A204.1 (cell line): ENCODE results near the gene NFE2L3.
"Not testable (repeated sequence)": the region's sequence is repeated elsewhere in the genome, so short reads cannot be mapped to it uniquely, and the experiment has no call there.

Experiments used
- FAIRE-seq: peaks from 2 replicates; lab custom pipeline; 2012; peaks lifted over from hg19 to GRCh38; lab: Jason Lieb, UNC

NFE2L3 gene, protein sequence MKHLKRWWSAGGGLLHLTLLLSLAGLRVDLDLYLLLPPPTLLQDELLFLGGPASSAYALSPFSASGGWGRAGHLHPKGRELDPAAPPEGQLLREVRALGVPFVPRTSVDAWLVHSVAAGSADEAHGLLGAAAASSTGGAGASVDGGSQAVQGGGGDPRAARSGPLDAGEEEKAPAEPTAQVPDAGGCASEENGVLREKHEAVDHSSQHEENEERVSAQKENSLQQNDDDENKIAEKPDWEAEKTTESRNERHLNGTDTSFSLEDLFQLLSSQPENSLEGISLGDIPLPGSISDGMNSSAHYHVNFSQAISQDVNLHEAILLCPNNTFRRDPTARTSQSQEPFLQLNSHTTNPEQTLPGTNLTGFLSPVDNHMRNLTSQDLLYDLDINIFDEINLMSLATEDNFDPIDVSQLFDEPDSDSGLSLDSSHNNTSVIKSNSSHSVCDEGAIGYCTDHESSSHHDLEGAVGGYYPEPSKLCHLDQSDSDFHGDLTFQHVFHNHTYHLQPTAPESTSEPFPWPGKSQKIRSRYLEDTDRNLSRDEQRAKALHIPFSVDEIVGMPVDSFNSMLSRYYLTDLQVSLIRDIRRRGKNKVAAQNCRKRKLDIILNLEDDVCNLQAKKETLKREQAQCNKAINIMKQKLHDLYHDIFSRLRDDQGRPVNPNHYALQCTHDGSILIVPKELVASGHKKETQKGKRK

DNA sequence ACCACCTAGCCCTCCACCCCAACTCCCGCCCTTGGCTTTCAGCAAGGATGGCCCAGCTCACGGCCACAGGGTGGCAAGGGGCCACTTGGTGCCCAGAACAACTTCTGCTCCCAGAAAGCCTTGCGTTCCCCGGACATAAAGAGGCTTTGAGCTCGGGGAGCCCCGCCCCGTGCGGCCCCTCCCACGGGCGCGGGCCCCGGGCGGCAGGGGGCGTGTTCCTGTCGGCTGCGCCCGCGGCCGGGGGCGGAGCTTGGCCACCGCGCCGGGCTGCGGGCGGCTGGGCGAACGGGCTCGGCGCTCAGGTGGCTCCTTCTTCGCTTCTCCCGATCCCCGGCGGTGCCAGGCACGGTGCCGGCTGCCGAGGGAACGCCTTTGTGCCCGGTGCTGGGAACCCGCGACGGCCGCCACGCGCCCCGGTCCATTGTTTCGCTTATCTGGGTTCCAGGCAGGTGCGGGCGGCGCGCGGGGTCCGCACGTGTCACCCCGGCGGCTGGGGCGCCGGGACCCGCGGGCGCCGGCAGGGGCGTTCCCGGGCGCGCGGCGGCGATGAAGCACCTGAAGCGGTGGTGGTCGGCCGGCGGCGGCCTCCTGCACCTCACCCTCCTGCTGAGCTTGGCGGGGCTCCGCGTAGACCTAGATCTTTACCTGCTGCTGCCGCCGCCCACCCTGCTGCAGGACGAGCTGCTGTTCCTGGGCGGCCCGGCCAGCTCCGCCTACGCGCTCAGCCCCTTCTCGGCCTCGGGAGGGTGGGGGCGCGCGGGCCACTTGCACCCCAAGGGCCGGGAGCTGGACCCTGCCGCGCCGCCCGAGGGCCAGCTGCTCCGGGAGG lies at the start of gene NFE2L3:
Gene NFE2L3, plus strand, starts transcription at position 246 of the 829 bp plus-strand sequence. Its CDS starts 301 bp downstream, at position 547.
- no peak for FAIRE-seq

DNA sequence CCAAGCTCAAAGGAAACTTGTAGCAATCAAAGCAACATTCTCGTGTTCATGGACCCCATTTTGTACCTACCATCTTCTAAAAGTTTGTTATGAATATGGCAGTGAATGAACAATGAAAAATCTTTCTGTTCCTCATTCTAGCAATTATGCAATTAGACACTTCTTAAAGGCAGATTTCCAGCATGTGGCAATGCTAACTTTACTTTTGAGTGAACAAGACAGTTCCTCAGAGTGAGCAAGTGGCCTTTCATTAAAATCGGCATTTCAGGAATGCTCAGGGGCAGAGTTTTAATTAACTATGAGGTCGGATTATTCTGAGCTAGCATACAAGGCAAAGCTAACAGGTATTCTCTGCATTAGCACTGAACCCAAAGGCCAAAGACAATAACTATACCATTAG lies 48.4 kb upstream of the NFE2L3 start:
- FAIRE-seq: no peak

DNA sequence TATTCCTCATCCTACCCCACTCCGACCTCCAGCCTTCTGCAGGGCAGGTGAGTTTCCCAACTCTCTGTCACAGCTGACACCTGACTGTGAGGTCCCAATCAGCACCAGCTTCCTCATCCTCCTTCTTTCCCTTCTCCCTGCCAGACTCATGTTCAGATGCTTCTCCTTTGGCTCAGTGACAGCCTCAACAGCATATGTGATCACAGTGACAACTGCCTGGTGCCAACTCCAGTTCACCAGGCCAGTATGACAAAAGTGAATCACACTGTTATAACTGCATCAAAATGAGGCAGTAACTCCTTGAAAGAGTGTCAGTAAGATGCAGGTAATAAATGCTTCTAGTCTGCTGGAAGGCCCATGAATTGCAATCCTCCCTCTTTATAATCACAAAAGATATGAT lies 46.8 kb upstream of the NFE2L3 start:
- FAIRE-seq: no peak

DNA sequence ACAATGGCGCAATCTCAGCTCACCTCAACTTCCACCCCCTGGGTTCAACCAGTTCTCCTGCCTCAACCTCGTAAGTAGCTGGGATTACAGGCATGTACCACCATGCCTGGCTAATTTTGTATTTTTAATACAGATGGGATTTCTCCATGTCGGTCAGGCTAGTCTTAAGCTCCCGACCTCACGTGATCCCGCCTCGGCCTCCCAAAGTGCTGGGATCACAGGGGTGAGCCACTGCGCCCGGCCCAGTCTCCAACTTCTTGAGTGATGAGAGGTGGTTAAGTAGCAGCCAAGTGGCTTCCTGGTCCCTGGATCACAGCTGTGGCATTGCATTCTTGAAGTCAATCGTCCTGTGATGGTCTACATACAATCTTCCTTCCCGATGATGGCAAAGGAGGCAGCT lies 46.1 kb upstream of the NFE2L3 start:
- FAIRE-seq: no peak

DNA sequence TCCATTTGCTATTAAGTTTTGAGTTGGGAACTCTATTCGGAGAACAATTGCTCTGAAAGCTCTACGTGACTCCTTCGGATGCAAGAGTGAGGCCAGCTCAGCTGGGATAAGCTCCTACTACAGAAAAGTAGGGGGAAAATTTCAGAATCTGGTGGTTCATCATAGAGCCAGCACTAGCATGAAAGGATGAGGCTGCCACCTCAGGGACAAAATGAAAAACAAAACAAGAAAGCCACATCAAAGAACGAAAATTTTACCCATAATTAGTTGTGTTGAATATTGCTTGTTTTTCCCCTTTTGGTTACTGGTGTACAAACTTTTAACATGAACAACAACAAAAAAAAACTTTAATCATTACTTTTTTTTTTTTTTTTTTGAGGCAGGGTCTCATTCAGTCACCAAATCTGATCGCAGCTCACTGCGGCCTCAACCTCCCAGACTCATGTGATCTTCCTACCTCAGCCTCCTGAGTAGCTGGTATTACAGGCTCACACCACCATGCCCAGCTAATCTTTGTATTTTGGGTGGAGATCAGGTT lies 39.7 kb upstream of the NFE2L3 start:
- no peak for FAIRE-seq

DNA sequence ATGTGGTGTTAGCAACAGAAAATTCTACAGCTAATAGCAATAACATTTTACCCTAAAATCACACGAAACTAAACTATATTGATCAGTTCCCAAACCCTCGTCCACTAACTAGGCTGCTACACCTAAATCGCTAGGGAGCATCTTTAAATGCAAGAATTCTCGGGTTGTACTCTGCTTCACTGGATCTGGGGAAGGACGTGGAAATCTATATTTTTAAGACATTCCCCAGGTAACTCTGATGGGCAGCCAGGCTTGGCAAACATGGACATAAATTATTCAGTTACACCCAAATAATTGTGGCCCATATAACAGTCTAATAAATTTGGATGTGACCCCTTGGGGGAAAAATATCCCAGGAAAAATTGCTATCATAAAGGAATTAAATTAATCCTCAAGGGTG lies 36.3 kb upstream of the NFE2L3 start:
- no peak for FAIRE-seq

DNA sequence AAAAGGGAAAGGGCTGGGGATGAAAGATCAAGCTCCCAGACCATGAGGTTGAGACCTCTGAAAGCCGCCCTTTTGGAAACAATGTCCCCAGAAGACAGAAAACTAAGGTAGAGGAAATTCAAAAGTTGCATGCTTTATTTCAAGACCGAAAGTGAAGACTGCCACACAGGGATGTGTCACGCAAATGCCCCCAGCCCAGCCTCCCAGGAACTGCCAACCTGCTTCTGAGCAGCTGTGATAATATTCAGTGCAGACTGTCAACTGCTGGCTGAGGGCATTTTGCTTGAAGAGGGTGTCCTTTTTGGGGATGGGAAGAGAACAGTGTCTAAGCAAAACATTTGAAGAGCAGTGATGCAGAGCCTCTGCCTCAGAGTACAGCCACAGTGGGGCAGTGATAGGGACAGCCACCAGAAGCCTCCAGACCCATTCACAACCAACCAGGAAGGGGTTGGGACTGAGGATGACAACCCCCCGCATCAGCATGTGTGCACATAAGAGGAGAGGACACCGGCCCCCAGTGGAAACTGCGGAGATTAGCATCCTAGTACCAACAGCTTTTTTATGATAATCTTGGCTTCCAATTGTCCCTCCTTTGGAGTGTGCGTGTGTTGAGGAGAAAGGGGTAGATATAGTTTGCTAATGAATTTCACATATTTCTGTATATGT lies 34.7 kb upstream of the NFE2L3 start:
- no peak for FAIRE-seq

DNA sequence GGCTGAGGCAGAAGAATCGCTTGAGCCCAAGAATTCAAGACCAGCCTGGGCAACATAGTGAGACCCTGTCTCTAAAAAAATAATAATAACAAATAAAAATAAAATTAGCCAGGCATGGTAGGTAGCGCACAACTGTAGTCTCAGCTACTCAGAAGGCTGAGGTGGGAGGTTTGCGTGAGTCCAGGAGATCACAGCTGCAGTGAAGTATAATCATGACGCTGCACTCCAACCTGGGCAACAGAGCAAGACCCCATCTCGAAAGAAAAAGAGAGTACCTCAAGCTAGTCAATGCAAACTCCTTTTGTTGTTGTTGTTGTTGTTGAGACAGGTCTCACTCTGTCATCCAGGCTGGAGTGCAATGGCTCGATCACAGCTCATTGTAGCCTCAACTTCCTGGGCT lies 34.0 kb upstream of the NFE2L3 start:
- FAIRE-seq: no peak

DNA sequence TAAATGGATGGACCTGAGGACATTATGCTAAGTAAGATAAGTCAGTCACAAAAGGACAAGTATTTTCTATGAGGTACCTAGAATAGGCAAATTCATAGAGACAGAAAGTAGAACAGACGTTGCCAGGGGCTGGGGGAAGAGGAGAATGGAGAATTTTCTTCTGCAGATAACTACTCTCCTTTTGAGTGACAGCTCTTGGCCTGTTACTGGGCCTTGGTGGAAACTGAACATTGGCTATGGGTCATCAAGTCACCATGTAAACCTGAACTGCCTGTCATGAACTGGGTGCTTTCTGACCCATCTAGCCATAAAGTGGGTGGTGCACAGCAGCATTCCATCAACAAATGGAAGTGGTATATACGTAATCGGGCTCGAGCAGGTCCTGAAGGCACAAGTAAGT lies 29.3 kb upstream of the NFE2L3 start:
- FAIRE-seq: no peak

DNA sequence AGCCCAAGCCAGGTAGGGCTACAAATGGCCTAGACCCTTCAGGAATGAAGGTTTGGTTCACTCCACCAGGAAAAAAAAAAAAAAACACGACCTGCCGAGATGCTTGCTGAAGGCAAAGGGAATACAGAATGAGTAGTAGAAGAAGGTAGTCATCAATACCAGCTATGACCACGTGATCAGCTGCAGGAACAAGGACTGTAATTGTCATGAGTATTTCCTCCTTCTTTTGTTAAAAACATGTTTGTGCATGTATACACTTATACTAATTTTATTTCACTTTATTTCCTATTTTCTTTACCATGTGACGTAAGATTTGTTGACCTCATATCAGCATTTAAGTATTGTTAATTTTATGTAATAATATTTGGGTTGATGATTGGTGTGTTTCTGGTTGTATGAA lies 27.2 kb upstream of the NFE2L3 start:
- FAIRE-seq: not testable (repeated sequence)

DNA sequence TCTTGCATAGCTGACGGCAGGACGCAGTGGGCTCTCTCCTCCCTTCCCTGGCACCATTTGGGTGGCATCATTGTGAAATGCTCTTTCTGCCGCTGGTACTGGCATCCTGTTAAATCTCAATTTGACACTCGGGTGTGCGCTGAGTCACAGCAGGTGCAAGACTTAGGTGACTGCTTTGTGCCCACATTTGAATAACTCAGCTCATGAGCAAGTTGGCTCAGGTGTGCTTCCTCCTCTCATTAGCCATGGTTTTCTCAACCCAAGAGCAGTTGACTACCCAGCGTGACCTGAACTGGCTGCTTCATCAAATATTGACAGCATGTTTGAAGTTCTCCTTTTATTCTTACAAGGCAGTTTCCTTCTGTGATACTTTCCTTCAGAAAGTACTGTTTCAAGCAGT lies 24.6 kb upstream of the NFE2L3 start:
- no peak for FAIRE-seq

DNA sequence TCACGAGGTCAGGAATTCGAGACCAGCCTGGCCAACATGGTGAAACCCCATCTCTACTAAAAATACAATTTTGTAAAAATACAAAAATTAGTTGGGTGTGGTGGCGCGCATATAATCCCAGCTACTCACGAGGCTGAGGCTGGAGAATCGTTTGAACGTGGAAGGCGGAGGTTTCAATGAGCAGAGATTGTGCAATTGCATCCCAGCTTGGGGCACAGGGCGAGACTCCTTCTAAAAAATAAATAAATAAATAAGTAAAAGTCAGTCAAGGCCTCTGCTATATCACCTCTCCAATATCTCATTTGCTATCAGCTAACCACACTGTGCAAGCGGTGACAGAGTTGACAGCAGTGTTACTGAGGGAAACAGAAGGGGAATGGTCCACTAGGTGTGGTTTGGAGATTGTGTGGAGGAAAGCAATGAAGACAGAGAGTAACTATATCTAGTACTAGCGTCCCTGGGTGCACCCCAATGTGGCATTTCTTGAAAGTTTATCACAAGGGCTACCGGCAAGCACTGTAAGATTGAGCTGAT lies 20.9 kb upstream of the NFE2L3 start:
- no peak for FAIRE-seq

DNA sequence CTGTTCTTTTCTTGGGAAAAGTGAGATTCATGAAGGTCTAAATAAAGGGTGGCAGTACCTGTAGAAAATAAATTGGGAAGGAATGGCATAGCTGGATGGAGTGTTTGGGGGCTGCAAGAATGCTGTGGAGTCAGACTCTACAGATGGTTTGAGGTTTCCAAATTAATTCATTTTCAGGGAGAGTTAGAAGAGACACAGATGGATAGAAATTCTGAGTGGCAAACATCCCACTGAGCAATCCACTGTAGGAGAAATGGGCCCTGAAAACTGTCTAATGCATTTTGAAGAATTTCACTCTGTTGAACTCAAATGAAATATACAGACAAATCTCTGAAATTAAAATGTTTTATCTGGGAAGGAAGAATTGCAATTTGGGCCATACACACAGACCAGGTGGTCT lies 16.9 kb upstream of the NFE2L3 start:
- FAIRE-seq: no peak

DNA sequence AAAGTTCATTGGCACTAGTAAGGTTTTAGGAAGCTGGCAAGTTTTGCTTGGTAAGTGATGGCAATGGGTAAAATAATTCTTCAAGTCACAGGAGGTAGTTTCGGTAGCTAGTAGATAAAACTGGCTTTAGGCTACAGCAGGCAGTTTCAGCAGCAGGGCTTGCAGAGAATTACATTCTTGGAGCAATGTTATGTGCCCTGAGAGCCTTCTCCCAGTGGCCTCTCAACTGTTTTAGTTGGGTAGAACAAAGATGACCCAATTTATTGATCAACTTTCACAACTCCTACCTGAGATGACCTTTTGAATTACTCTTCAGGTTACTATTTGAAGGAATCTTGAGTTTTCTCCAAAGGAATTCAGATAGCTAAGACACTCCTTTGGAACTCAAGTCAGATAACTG lies 16.4 kb upstream of the NFE2L3 start:
- FAIRE-seq: no peak

DNA sequence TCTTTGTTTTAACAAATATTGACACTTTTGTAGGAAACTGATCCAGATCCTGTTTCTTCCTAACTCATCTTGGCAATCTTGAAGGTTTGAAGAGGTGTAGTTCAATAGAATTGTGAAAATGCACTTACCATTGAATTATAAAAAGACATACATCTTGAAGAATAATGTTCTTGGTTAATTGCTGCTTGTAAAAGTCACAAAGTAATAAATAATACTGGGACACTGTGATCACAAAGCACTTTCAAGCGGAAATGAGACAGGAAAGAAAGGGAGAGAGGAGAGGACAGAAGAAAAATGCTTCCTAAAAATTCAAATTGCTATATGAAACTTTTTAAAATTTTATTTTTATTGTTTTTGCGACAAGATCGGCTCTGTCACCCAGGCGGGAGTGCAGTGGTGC lies 15.2 kb upstream of the NFE2L3 start:
- FAIRE-seq: no peak

DNA sequence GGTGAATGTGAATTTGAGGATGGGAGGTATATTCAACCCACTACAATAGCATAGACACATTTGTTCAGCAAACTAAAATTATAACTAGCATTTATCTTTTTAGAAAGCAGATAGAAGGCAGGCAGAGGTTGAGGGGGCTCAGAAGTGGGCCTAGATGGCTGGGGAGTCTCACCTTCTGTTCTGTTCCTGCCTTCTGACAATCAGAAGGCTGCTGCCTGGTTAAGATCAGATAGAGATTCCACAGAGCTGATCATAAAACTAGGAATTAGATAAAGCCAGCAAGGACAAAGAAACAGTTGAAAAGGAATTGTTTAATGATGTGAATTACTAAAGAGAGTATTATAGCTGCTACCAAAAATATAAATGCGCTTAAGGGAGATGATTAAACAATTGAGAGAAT lies 11.6 kb upstream of the NFE2L3 start:
- FAIRE-seq: no peak

DNA sequence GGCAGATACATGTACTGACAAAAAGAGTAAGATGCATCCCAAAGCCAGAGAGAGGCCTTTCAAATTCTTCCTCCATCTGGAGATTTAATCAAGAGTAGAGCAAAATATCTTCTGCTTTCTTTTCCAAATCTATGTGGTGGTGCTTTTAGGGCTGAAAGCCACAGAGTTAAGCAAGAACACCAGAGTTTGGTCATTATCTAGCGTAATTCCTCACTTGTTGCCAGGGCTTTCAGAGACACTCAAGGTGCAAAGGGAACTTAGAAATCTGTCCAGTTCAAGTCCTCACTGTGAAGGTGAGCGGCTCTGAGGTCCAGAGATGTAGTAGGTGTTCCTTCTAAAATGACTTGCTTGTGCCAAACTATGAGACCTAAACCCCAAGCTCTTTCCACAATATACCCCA lies 10.9 kb upstream of the NFE2L3 start:
- no peak for FAIRE-seq

DNA sequence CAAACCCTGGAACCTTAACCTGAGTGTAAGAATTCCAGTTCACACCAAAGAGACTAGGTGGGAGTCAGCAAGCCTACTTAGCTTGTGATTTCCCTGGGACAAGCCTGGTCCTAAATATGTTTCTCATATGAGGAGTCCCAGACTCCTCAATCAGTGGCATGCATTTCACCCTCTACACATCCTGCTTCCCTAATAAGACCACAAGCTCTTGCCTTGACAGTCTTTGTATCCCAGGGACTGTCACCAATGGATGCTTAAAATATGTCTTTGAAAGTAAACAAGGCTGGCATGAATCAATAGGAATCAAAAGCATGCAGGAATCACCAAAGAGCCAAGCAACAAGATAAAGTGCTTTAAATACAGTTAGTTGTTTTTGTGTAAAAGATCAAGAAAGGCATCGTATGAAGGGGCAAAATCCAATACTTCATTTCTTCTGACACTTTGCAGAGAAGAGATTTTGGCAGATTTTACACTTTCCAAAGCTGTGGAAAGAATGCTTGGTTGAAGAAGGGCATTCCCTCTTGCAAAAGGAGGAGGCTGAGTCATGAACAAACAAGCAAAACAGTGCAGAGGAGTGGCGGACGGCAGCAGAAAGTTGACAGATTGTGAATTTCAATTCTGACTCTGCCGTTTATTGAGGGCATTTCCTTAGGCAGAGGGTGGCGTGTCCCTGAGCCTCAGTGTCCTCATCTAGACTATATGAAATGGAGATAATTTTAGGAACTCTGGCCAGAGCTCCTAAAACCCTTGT lies 8.5 kb upstream of the NFE2L3 start:
- no peak for FAIRE-seq

DNA sequence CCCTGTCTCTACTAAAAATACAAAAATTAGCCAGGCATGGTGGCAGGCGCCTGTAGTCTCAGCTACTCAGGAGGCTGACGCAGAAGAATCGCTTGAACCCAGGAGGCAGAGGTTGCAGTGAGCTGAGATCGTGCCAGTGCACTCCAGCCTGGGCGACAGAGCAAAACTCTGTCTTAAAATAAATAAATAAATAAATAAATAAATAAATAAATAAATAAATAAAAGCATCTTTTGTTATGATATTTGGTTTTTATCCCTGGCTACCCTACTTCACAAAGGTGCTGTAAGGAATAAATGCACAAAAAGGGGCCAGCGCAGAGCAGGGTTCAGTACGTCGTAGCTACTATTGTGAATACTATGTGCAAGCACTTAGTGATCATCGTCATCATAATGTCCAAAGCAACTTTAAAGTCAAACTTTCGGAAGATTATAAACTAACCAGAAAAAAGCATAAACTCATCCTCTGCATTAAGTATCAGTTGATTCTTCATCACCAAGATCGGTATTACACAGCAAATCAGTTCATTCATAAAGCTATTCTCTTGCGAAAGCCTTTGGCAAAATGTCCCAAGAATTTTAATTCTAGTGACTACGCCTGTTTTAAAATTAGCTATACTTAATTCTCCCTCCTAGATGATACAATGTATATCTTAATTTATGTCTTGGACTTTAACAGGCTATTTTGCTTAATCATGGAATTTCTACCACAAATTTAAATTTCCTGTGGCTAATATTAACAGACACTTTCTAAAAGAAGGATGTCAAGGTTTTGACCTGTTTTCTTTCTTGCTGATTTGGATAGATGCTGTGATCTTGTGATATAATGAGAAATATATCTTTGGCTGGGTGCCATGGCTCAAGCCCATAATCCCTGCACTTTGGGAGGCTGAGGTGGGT lies 7.6 kb upstream of the NFE2L3 start:
- no peak for FAIRE-seq

DNA sequence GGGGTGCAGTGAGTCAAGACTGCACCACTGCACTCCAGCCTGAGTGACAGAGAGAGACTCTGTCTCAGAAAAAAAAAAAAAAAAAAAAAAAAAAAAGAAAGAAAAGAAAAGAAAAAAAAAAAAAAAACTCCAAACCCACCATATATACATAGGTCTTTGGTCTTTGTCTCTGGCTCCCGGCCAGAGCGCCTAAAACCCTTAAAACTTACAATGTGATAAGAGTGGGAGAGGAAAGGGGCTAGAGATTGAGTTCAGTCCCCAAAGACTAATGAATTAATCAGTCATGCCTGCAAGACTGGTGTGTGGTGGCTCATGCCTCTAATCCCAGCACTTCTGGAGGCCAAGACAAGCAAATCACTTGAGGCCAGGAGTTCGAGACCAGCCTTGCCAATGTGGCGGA lies 6.8 kb upstream of the NFE2L3 start:
- no peak for FAIRE-seq
